Measurements from ENCODE around the gene CDK6.

DNA sequence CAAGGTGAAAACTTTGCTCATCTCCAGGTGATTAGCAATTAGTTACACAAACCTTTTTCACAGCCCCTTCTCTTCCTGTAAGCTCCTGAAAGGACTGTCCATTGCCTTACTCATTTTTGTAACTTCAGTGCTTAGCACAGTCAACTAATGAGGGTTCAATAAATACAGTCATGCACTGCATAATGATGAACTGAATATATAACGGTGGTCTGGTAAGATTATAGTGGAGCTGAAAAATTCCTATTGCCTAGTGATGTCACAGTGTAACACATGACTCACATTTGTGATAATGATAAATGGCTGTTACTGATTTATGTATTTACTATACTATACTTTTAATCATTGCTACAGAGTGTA is 233.3 kb downstream of the CDK6 start:
- TF ChIP-seq EZH2phosphoT487 (IDR thresholded peaks at IDR 0.05; ENCODE audit: insufficient read depth, low read depth) (no peak), EZH2 (IDR thresholded peaks at IDR 0.05; ENCODE audit: insufficient read depth, poor library complexity, severe bottlenecking) (no peak)

Measured in GM23248 (cell line).